Endometrium (tissue), 2 donors: ENCODE data around the gene CCBE1.

Experiments used
- FAIRE-seq: peaks from 2 replicates; lab custom pipeline; 2012; peaks lifted over from hg19 to GRCh38; lab: Jason Lieb, UNC
- donor health status: control.
- donor health status: control.

CCBE1 gene

DNA sequence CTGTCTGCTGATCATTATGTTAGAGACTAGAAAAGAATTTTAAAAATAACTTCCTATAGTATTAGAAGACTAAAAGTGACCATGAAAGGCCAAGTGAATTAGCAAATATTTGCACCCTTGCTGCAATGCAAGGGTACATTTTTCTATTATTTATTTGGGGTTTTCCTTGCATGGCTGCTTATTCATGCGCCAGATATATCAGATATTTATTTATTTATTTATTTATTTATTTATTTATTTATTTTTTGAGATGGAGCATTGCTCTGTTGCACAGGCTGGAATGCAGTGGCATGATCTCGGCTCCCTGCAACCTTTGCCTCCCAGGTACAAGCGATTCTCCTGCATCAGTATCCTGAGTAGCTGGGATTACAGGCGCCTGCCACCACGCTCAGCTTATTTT, 211.8 kb downstream of the CCBE1 start:
- no peak for FAIRE-seq

DNA sequence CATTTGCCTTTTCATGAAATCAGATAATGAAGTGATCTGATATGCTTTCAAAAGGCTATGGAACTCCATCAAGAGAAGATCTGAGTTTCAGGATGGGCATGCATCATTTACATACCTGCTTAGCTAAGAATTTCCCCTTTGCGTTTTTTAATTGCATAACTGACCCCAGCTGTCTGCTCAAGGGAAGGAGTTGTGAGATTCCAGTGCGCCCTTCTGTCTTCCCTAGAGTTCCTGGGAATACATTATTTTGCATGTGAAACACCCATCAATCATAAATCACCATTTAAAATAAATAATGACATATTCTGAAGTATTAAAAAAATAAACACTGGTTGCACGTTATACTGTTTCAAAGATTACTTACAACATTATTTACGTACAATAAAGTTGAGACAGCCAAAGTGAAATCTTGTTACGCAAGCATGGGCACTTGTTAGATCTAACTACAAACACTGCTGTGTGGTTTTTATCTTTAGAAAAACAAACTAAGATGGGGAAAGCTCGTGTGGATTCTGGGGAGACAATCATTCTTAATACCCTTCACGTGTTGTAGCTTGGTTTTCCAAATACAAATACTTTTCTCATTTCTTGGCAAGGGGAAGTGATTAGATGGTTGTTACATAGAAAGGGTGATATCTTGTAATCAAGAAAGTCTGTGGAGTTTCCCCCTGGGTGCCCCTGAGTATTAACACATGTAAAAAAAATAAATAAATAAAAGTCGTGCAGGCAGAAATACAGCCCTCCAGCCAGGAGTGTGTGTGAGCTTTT, 212.5 kb downstream of the CCBE1 start:
- peak; percentile 59 for FAIRE-seq

GRCh38 chr18:59484131-59484530, 213.1 kb downstream of the CCBE1 start:
- no peak for FAIRE-seq

GRCh38 chr18:59481436-59481835, 215.8 kb downstream of the CCBE1 start:
- FAIRE-seq: no peak

DNA sequence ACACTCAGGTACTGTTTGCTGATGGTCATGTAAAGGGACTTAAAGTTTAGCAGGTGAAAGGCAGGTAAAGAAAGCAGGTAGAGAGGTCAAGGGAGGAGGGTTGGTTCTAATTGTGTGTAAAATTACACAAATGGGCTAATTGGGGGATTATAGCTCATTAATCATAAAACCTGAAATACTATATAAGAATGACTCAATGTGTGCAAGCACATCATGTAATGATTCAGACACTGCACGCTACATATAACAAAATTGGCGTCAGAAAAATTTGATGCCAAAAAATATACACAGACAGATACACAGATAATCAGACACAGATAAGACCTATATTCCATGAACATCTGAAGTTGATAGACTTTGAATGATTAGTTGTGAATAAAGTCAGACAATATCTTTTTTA, 217.4 kb downstream of the CCBE1 start:
- no peak for FAIRE-seq

- FAIRE-seq: peak; percentile 29
Observed at GRCh38 chr18:59478591-59478990, 218.6 kb downstream of the CCBE1 start.

GRCh38 chr18:59477849-59478248, 219.4 kb downstream of the CCBE1 start:
- no peak for FAIRE-seq

DNA sequence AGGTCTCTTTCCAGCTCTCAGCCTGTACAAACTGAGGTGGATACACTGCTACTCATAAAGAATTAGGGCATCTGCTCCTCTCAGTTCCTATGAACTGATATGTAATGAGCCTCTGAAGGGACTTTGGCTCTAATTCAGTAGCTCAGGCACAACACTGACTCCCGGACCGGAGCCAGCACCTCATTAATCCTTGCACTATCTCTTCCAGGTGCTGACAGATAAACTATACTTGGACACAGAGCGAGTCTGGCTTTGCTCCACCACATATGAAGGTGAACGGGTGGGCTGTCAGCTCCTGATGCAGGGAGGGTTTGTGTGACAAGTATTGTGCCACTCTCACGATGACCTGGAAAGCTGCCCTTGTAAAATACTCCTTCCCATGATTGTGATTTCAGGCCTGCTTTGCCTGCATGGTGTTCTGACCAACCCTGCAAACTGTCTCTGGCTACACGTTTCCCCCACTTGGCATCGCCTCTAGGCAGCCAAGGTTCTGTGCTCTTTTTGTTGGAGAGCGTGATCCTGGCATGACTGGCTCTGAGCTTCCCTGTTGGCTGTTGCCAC, 226.6 kb downstream of the CCBE1 start:
- FAIRE-seq: no peak

DNA sequence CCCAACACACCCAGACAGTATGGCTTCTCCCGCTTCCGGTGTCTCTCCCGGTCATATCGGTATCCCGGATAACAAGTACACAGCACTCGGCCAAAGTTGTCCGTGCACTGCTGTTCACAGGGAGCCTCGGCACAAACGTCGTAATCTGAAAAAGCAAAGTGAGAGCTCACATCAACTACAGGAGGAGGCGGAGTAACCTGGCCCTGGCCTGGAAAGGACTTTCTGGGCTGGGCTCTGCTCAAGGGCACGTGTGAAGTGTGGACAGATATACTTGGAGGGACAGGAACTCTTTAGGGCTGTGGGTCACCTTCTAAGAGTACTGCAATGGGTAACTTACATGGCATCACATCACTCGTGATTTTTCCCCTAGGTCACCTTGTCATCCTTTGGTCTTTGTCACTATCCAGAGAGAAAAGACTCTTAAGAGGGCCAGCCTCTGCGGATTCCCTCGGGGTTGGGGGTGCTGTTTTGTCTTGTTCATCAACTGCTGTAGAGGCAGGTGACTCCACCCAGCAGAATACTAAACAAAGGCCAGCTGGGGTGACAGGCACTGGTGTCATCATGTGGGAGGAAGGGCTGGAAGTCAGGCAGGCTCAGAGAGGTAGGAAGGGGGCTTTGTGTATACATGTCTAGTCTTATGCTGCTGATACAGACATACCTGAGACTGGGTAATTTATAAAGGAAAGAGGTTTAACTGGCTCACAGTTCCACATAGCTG, 227.6 kb downstream of the CCBE1 start:
- FAIRE-seq: no peak

GRCh38 chr18:59468821-59469220, 228.4 kb downstream of the CCBE1 start:
- no peak for FAIRE-seq

- no peak for FAIRE-seq
Observed at GRCh38 chr18:59467497-59467896, 229.7 kb downstream of the CCBE1 start.

GRCh38 chr18:59466980-59467379, 230.2 kb downstream of the CCBE1 start:
- FAIRE-seq: no peak

GRCh38 chr18:59464486-59464885, 232.7 kb downstream of the CCBE1 start:
- no peak for FAIRE-seq

- no peak for FAIRE-seq
Observed at GRCh38 chr18:59461171-59461570, 236.1 kb downstream of the CCBE1 start.

DNA sequence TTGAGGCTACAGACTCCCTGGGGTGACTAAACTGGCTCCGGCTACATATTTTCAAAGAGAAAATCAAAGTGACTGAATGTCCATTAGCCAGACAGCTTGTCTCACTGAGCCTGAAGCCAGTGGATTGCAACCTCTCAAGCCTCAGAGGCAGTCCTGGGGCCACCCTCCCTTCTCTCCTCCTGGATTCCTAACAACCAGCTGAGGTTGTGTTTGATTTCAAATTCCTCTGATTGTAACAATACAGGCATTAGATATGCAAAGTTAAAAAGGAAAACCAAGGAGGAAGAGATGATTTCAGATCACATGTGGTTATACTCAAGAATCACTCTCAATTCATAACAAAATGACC, 237.2 kb downstream of the CCBE1 start:
- FAIRE-seq: peak; percentile 65

DNA sequence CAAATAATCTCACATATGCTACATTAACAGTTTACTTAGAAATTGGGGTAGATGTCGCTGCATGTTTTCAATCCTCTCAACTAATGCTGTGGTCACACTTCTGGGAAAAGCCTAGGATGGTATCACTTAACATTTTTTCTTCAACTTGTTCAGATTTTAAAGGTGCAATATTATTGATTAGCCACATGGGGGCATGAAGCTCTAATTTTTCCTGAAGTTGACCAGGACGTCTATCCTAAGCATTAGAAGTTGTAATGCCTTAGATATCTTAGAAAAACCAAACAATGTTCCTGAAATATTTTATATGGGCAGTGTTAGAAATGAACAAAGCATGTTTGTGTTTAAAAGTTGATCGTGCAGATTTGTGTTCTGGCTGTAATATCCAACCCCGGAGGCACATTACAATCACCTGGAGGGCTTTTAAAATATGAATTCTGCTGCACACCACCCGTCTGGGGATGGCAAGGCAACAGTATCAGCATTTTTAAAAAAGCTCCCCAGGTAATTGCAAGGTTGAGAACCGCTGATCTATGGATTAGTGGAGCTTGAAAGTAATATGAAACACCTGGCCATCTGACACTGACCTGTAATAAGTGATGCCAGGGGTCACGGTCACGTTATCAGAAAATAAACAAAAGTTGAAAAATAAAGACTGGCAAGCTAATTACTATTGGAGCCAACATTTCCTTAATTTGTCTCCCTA, 237.7 kb downstream of the CCBE1 start:
- FAIRE-seq: peak; percentile 96

GRCh38 chr18:59458575-59458974, 238.6 kb downstream of the CCBE1 start:
- FAIRE-seq: no peak

DNA sequence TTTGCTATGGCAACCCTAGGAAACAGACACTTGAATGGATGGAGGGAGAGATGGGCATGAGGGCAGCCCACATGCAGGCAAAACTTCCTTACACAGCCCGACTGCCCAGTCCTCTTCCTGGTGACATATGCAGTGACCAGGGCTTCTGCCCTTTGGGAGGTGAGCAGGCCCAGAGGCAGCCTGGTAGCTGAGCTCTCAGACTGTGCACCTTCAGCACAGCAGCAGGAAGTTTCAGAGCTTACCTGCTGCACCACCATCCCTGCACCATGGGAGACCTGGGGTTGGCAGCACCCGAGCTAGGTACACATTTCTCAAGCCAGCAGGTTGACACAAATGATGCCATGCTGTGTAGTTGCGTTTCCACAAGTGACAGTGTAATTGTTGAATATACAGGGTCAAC, 240.6 kb downstream of the CCBE1 start:
- no peak for FAIRE-seq

GRCh38 chr18:59455728-59456276, 241.4 kb downstream of the CCBE1 start:
- FAIRE-seq: no peak

GRCh38 chr18:59454909-59455727, 242.1 kb downstream of the CCBE1 start:
- no peak for FAIRE-seq

DNA sequence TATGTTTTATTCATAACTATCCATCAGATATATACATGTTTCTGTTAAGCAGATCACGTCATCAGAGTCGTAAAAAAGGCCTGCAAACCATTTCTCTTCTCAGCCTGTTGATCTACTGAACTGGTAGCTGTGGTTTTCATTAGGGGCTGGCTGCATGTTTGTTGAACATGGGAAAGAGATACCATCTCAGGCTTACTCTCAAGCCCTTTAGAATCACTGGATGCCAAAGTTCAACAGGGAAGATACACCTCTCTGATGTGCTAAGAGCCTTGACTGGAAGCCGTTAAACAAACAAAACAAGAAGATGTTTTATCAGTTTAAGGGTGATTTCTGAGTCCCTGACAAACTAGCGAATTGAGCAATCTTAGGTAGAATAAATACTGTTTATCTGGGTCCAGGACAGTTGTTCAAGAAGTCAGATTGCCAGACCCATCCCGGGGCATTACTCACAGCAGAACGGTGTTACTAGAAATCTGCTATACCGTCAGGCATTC, 243.7 kb downstream of the CCBE1 start:
- no peak for FAIRE-seq

- no peak for FAIRE-seq
Observed at GRCh38 chr18:59451963-59452362, 245.3 kb downstream of the CCBE1 start.
